ENCODE results near the gene ADAM22.

DNA sequence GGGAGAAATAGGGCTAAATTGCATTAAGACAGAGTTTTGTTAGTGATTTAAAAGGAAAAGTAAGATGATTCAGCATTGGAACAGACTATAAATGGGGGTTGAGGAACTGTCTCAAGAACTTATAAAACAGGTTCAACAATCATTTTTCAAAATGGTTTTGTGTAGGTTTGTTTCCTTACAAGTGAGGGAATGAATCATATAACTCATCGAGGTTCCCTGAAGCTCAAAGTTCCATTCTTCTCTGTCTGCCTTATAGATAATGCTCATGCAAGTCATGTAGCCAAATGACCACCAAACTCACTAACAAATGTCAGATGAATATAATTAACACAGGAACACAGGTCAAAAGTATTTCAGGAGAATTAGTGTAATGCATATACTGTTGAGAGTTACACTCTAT, 27.7 kb downstream of the ADAM22 start:
- TF ChIP-seq, protein P1, sequence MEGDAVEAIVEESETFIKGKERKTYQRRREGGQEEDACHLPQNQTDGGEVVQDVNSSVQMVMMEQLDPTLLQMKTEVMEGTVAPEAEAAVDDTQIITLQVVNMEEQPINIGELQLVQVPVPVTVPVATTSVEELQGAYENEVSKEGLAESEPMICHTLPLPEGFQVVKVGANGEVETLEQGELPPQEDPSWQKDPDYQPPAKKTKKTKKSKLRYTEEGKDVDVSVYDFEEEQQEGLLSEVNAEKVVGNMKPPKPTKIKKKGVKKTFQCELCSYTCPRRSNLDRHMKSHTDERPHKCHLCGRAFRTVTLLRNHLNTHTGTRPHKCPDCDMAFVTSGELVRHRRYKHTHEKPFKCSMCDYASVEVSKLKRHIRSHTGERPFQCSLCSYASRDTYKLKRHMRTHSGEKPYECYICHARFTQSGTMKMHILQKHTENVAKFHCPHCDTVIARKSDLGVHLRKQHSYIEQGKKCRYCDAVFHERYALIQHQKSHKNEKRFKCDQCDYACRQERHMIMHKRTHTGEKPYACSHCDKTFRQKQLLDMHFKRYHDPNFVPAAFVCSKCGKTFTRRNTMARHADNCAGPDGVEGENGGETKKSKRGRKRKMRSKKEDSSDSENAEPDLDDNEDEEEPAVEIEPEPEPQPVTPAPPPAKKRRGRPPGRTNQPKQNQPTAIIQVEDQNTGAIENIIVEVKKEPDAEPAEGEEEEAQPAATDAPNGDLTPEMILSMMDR (IDR thresholded peaks at IDR 0.05 in 8 of 11, conservative IDR thresholded peaks at IDR 0.05 in 3 of 11), result no peak
- TF ChIP-seq POLR2A (IDR thresholded peaks at IDR 0.05), result no peak
- no peak for TF ChIP-seq POLR2AphosphoS5 (IDR thresholded peaks at IDR 0.05)

All from spleen (tissue), 7 donors.